Measurements from ENCODE around the gene EPHA4. TPM values are rescaled to one million over a fixed set of nuclear protein-coding genes. Genes with fewer than 3 reads are reported as not detected.

The EPHA4 gene
- total and polyA plus RNA-seq, 2 of the 4 experiments (the other 2 are of a cell fraction): 36.9 to 132 TPM

GRCh38 chr2:221488136-221488807 lies 83.8 kb downstream of the EPHA4 start:
- no CpG with 5 or more reads among the region's 3 CpGs for WGBS, 2 experiments (ENCODE audit: extremely low coverage in 2 of 2, insufficient read length in 1 of 2)
- H3K36me3 ChIP-seq (ENCODE audit: control insufficient read depth, insufficient read depth, low read length): peaks cover 4% of the 10 kb centered on the region
- H2BK5ac ChIP-seq (ENCODE audit: low read depth, low read length, poor library complexity, severe bottlenecking): no peak overlapping the region
- H2AK5ac ChIP-seq (ENCODE audit: low read depth, low read length): no peak overlapping the region
- H3K27ac ChIP-seq (ENCODE audit: insufficient read depth, low read length): no peak overlapping the region
- intact Hi-C loops (cut with micrococcal nuclease): no loop called here
- DNase-seq: no peak
- H2AFZ ChIP-seq (replicated peaks; ENCODE audit: low read length, poor library complexity): no peak overlapping the region
- in situ Hi-C loops (cut with MboI; ENCODE audit: low sequenced_read_pairs): no loop called here
- peaks cover 8% of the 10 kb centered on the region for H3K4me1 ChIP-seq (ENCODE audit: control insufficient read depth, insufficient read depth, low read length)
- POLR2A ChIA-PET (ENCODE audit: unreplicated experiment): no interaction called here
- no TSS peak for BruUV-seq (replicated peaks)
- H3K18ac ChIP-seq (ENCODE audit: low read depth, low read length): no peak overlapping the region
- no peak for ATAC-seq (ENCODE audit: low read depth)
- H3K4ac ChIP-seq (ENCODE audit: low read depth, low read length): no peak overlapping the region
- no peak for TF ChIP-seq USF2 (IDR thresholded peaks at IDR 0.05; ENCODE audit: low read depth, low read length)
- TF ChIP-seq CEBPB (IDR thresholded peaks at IDR 0.05; ENCODE audit: low read depth, low read length): no peak
- TF ChIP-seq RCOR1 (IDR thresholded peaks at IDR 0.05; ENCODE audit: insufficient replicate concordance, low read length): no peak
- TF ChIP-seq CHD1 (IDR thresholded peaks at IDR 0.05; ENCODE audit: low read depth, low read length): no peak
- no peak for TF ChIP-seq SMC3 (IDR thresholded peaks at IDR 0.05; ENCODE audit: low read depth, low read length)
- no peak for TF ChIP-seq MAFK (IDR thresholded peaks at IDR 0.05; ENCODE audit: low read depth, low read length)
- TF ChIP-seq CTCF (conservative IDR thresholded peaks at IDR 0.05; ENCODE audit: low read depth, low read length): no peak
- no peak overlapping the region for H2AK9ac ChIP-seq (replicated peaks; ENCODE audit: low read depth, low read length, poor library complexity)
- no peak overlapping the region for H4K8ac ChIP-seq (ENCODE audit: low read depth in 2 of 2, low read length in 2 of 2)
- CTCF ChIA-PET: no interaction called here
- H3K4me3 ChIP-seq (ENCODE audit: insufficient read depth, low read depth, low read length): no peak overlapping the region
- H2BK20ac ChIP-seq (ENCODE audit: low read depth, low read length): no peak overlapping the region
- no peak overlapping the region for H4K91ac ChIP-seq (ENCODE audit: insufficient read depth, low read depth, low read length)
- no peak overlapping the region for H2BK15ac ChIP-seq (ENCODE audit: low read depth, low read length)
- H4K20me1 ChIP-seq (ENCODE audit: insufficient read depth, low read length): no peaks in the 10 kb centered on the region
- no peak overlapping the region for H3K9ac ChIP-seq (ENCODE audit: low read depth, low read length)
- no peak overlapping the region for H4K5ac ChIP-seq (ENCODE audit: low read depth, low read length)
- H2BK120ac ChIP-seq (ENCODE audit: low read depth, low read length): no peak overlapping the region
- no peaks in the 10 kb centered on the region for H3K27me3 ChIP-seq (ENCODE audit: control insufficient read depth, insufficient read depth, low read length)
- no peak overlapping the region for H3K56ac ChIP-seq (ENCODE audit: extremely low read depth, insufficient read depth, low read length)
- no peak overlapping the region for H3K4me2 ChIP-seq (ENCODE audit: low read depth, low read length)
- peaks cover 0 to 3% of the 10 kb centered on the region in 2 experiments; a peak in 1 of 4 replicates for H3K79me1 ChIP-seq (ENCODE audit: low read depth in 1 of 2, low read length in 2 of 2)
- H3K9me1 ChIP-seq (ENCODE audit: insufficient read depth, low read length): no peaks in the 10 kb centered on the region; the same call in 1 of the 2 replicates
- no peak overlapping the region for H3K23ac ChIP-seq (ENCODE audit: low read depth, low read length)
- dilution Hi-C loops (cut with HindIII; ENCODE audit: low sequenced_read_pairs, unreplicated experiment): no loop called here
- no peak overlapping the region for H3K14ac ChIP-seq (replicated peaks; ENCODE audit: low read depth, low read length)
- H3K9me3 ChIP-seq (ENCODE audit: control insufficient read depth, insufficient read depth, low read length): no peaks in the 10 kb centered on the region
